HUES48 (cell line): Measurements from ENCODE around the gene MLIP.

ENCODE experiments used
- H3K27ac ChIP-seq: one replicate; pipeline ENCODE4 v1.7.0; 2013; ENCODE audit warnings: low read depth, low read length, inconsistent platforms
- H3K27me3 ChIP-seq: 2 replicates; pipeline ENCODE4 v1.6.1; 2013; ENCODE audit warnings: mild to moderate bottlenecking, low read length; ENCODE audit not compliant: control insufficient read depth, insufficient read depth
- H3K36me3 ChIP-seq: 2 replicates; pipeline ENCODE4 v1.6.1; 2013; ENCODE audit warnings: low read length; ENCODE audit not compliant: control insufficient read depth, insufficient read depth
- H3K4me1 ChIP-seq: 2 replicates; pipeline ENCODE4 v1.6.1; 2013; ENCODE audit warnings: mild to moderate bottlenecking, low read length; ENCODE audit not compliant: control insufficient read depth, insufficient read depth
- H3K4me3 ChIP-seq: 2 replicates; pipeline ENCODE4 v1.5.1; 2013; ENCODE audit warnings: mild to moderate bottlenecking, low read depth, low read length
- H3K9ac ChIP-seq: 2 replicates; pipeline ENCODE4 v1.6.1; 2013; ENCODE audit warnings: mild to moderate bottlenecking, low read depth, low read length, moderate library complexity
- H3K9me3 ChIP-seq: 2 replicates; pipeline ENCODE4 v1.6.1; 2013; ENCODE audit warnings: low read length; ENCODE audit not compliant: control insufficient read depth, insufficient read depth

MLIP gene

GRCh38 chr6:54114991-54115390 lies 3.7 kb downstream of the MLIP start:
- Histone ChIP-seq H3K36me3 (no peaks in the 10 kb centered on the region), H3K4me3 (no peak overlapping the region), H3K4me1 (peaks cover 9% of the 10 kb centered on the region), H3K27me3 (no peaks in the 10 kb centered on the region), H3K27ac (no peak overlapping the region), H3K9ac (no peak overlapping the region), H3K9me3 (no peaks in the 10 kb centered on the region)

DNA sequence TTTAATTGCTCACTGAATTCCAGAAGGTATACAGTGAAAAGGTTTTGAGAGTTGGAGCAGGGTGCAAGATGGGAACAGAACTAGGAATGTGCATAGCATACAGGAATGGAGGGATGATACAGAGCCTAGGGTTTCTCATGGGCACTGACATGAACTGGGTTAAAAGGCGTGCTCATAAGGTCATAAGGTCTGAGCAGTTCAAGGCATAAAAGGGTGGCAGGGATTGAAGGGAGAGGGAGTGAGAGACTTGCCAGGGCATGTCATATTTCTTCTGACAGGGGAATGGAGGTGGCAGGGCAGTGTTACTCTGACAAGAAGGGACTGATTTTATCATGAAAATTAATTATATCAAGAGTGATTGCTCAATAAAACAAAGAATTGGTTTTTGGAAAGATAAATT lies 4.7 kb downstream of the MLIP start:
- Histone ChIP-seq H3K9me3 (no peaks in the 10 kb centered on the region), H3K27me3 (no peaks in the 10 kb centered on the region), H3K4me1 (peaks cover 9% of the 10 kb centered on the region), H3K9ac (no peak overlapping the region), H3K4me3 (no peak overlapping the region), H3K36me3 (no peaks in the 10 kb centered on the region), H3K27ac (no peak overlapping the region)

DNA sequence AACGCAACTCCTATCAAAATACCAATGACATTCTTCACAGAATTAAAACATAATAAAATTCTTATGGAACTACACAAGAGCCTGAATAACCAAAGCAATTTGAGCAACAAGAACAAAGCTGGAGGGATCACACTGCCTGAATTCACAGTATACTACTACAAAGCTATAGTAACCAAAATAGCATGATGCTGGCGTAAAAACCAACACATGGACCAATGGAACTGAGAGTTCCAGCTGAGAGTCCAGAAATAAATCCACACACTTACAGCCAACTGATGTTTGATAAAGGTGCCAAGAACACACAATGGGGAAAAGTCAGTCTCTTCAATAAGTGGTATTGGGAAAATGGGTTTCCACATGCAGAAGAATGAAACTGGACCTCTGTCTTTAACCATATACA lies 6.9 kb downstream of the MLIP start:
- no peaks in the 10 kb centered on the region for H3K4me1 ChIP-seq
- no peak overlapping the region for H3K27ac ChIP-seq
- no peak overlapping the region for H3K4me3 ChIP-seq
- H3K9me3 ChIP-seq, result no peaks in the 10 kb centered on the region
- no peaks in the 10 kb centered on the region for H3K27me3 ChIP-seq
- H3K36me3 ChIP-seq, result no peaks in the 10 kb centered on the region
- no peak overlapping the region for H3K9ac ChIP-seq

- H3K9ac ChIP-seq, result no peak overlapping the region
- H3K36me3 ChIP-seq, result no peaks in the 10 kb centered on the region
- peaks cover 6% of the 10 kb centered on the region for H3K4me1 ChIP-seq
- no peaks in the 10 kb centered on the region for H3K9me3 ChIP-seq
- no peaks in the 10 kb centered on the region for H3K27me3 ChIP-seq
- no peak overlapping the region for H3K4me3 ChIP-seq
- no peak overlapping the region for H3K27ac ChIP-seq
Measured at GRCh38 chr6:54125493-54125892, 14.2 kb downstream of the MLIP start.

GRCh38 chr6:54130179-54130578 lies 18.9 kb downstream of the MLIP start:
- no peaks in the 10 kb centered on the region for H3K36me3 ChIP-seq
- H3K27me3 ChIP-seq, result no peaks in the 10 kb centered on the region

DNA sequence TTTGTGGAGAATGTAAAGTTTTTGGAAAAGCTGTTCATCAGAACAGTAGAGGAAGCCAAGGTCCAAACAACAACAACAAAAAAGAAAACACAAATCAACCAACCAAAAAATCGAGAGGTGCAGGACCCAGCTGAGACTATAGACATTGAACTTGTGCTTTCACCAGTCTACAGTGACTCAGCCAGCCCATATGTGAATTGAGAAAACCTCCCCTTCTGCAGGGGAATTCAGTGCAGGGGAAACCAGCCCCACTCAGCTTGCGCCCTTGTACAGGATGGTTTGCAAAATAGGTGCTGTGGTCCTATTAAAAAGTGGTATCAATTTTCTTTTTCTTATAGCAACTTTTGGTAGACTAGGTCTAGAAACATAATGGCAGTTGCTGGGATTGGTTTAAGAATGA lies 21.3 kb downstream of the MLIP start:
- Histone ChIP-seq H3K4me3 (no peak overlapping the region), H3K9ac (no peak overlapping the region), H3K4me1 (no peaks in the 10 kb centered on the region), H3K27me3 (no peaks in the 10 kb centered on the region), H3K9me3 (no peaks in the 10 kb centered on the region), H3K27ac (no peak overlapping the region), H3K36me3 (no peaks in the 10 kb centered on the region)

More at GRCh38 chr6:54130179-54130578, 18.9 kb downstream of the MLIP start:
- Histone ChIP-seq H3K4me1 (peaks cover 6% of the 10 kb centered on the region), H3K27ac (no peak overlapping the region), H3K9me3 (no peaks in the 10 kb centered on the region), H3K9ac (no peak overlapping the region), H3K4me3 (no peak overlapping the region)

- Histone ChIP-seq H3K4me3 (no peak overlapping the region), H3K27me3 (no peaks in the 10 kb centered on the region), H3K9me3 (no peaks in the 10 kb centered on the region), H3K27ac (no peak overlapping the region), H3K9ac (no peak overlapping the region), H3K4me1 (no peaks in the 10 kb centered on the region), H3K36me3 (no peaks in the 10 kb centered on the region)
Measured at GRCh38 chr6:54133186-54133585, 21.9 kb downstream of the MLIP start.

DNA sequence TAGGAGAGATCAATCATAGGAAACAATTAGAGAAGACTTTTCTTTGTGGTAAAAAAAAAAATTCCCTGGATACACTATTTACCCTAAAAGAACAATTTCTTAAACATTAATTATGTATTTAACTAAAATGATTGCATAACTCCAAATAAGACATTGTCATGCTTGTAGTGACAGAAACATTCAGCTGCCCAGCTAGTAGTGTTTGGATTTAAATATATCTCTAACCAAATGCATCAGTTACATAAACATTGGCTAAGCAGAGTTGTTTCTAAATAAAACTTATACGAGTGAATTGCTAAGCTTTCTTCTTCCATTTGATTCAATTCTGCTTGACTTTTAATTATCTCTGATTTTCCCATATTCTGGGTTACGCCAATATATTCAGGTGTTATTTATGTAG lies 23.7 kb downstream of the MLIP start:
- H3K27ac ChIP-seq, result no peak overlapping the region
- no peak overlapping the region for H3K4me3 ChIP-seq
- H3K4me1 ChIP-seq, result no peaks in the 10 kb centered on the region
- H3K9me3 ChIP-seq, result no peaks in the 10 kb centered on the region
- no peaks in the 10 kb centered on the region for H3K36me3 ChIP-seq
- H3K27me3 ChIP-seq, result no peaks in the 10 kb centered on the region
- H3K9ac ChIP-seq, result no peak overlapping the region

DNA sequence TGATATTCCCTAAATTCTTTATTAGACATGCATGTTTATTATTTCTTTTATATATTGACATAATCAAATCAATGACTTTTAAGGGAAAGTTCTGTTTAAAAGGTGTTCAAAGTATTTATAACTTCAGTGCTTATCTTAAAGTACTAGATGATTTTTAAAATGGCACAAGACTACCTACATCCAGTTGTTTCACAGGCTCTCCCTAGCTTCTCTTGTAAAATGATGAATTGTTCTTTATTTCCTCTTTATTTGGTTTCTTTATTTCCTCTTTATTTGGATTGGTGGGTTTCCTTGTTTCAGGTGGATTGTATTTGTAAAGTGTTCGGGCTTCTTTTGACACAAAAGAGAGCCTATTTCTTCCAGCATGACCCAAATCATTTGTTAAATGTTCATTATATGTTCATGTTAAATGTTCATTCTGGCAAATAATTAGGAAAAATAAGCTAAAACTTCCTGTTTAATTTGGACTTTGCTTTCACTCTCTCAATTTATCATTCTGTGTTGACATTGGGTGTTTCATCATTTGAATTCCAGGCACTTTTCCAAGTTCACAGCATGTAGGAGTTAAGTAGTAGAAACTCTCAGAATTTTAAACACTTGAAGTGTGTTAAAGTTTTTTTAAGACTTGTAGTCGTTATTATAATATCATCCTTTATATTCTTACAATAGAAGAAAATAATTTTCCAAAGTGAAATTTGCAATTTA lies 24.6 kb downstream of the MLIP start:
- no peaks in the 10 kb centered on the region for H3K36me3 ChIP-seq
- H3K4me1 ChIP-seq, result no peaks in the 10 kb centered on the region
- no peak overlapping the region for H3K4me3 ChIP-seq
- H3K27ac ChIP-seq, result no peak overlapping the region
- H3K27me3 ChIP-seq, result no peaks in the 10 kb centered on the region
- H3K9me3 ChIP-seq, result no peaks in the 10 kb centered on the region
- H3K9ac ChIP-seq, result no peak overlapping the region

DNA sequence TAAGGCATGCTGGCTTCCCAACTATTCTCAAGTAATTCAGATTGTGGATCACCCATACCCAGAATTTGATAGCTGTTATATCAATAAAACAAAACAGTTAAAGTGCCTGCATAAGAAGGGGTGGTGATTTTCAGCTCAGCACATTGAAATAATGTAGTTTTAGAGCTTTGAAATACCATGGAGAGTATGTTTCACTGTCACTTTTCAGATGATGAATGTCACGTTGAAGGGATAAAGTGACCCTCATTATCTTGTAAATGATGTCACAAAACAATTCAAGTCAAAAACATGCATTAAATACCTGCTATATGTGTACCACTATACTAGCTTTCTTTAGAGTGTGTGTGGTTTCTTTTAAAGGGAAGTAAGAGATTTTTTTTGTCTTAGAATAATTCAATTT lies 27.6 kb downstream of the MLIP start:
- no peaks in the 10 kb centered on the region for H3K27me3 ChIP-seq

DNA sequence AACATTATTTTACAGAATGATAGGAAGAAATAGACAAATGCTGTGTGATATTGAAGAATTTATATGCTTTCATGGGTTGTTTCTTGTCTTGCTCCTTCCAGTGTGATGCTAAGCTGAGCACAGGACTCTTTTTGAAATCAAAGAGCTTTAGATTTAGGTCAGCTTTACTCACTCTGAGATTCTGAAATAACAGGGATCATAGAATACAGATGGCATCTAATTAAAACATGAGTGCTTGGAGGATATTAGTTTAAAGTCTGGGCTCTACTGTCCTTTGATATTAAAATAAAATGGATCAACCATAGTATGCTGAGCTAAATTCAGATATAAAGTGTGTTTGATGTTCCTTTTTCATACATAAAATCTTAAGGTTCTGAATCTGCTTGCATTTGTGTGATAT lies 29.6 kb downstream of the MLIP start:
- no peak overlapping the region for H3K27ac ChIP-seq
- H3K27me3 ChIP-seq, result no peaks in the 10 kb centered on the region
- no peaks in the 10 kb centered on the region for H3K9me3 ChIP-seq
- no peak overlapping the region for H3K4me3 ChIP-seq
- H3K36me3 ChIP-seq, result no peaks in the 10 kb centered on the region
- no peak overlapping the region for H3K9ac ChIP-seq
- no peaks in the 10 kb centered on the region for H3K4me1 ChIP-seq

More for the DNA sequence above, 27.6 kb downstream of the MLIP start:
- Histone ChIP-seq H3K4me1 (no peaks in the 10 kb centered on the region), H3K9me3 (no peaks in the 10 kb centered on the region), H3K4me3 (no peak overlapping the region), H3K36me3 (no peaks in the 10 kb centered on the region), H3K27ac (no peak overlapping the region), H3K9ac (no peak overlapping the region)
